GM18951 (cell line): ENCODE measurements around the gene PDZD2.

Experiments used
- POLR2A ChIP-seq: IDR thresholded peaks from 4 replicates; pipeline ENCODE4 v1.6.1; 2011; ENCODE audit warnings: mild to moderate bottlenecking; ENCODE audit not compliant: insufficient read length, insufficient read depth; ENCODE audit errors: extremely low read depth
- in situ Hi-C: fragments of 300-500 bp; cut with MboI; formaldehyde crosslinking; loops from one replicate; pipeline ENCODE4 v1.12.0; 2022; ENCODE audit warnings: low sequenced_read_pairs, mixed read lengths, inconsistent platforms; ENCODE audit not compliant: unreplicated experiment

The PDZD2 gene

GRCh38 chr5:31832966-31833365, 194.0 kb downstream of the PDZD2 start:
- TF ChIP-seq POLR2A, result no peak
- in situ Hi-C loops, result no loop called here

DNA sequence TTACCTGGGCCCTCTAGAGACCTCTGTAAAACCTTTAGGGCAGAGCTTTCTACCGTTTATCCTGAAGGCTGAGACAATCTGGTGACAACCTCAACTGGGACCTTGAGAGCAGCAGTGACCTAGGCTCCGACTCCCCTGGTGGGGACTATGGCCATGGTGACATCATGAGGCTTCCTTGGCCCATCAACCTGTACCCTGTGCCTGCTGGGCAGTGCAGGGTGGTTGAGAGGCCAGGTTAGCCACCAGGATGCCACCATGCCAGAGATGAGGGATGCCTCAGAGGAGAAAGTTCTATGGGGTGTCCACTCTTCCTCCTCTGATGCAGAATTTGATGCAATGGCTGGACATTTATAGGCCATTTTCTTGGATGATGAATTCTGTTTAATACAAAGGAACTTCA, 194.8 kb downstream of the PDZD2 start:
- TF ChIP-seq POLR2A, result no peak
- in situ Hi-C loops, result no loop called here

- TF ChIP-seq POLR2A, result no peak
- in situ Hi-C loops, result no loop called here
These were observed 205.9 kb downstream of the PDZD2 start for GRCh38 chr5:31844622-31845345.

DNA sequence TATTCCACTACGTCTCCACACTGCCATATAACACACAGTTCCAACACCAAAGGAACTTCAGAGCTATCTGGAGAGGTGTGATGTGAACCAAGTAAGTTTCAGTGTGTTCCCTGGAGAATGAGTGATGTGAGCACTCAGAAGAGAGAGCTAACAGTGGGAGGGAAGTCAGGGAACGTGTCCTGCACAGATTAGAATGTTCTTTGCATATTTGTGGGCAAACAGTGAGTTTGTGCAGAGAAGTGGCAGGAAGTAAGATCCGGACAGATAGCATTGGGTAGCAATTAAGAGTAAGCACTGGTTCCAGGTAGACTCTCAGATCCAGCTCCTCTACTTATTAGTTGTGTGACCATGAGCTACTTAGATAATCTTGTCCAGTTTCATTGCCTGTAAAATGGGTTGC, 206.4 kb downstream of the PDZD2 start:
- TF ChIP-seq POLR2A, result no peak
- in situ Hi-C loops, result no loop called here

DNA sequence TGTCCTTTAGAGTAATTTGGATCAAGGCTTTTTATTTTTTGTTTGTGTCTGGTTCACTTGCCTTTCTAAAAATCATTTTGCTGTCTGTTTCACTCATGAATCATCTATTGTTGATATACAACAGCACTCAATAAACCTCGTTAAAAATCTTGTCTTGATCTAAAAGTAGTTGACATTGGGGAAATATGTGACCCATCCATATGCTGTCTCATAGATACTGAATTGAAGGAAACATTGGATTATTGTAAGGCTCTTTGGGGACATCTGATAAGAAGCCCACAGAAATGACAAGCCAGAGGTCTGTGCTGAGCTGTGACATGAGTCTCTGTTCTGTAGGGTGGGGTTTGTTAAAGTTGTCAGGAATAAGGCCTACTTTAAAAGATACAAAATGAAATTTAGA, 208.0 kb downstream of the PDZD2 start:
- in situ Hi-C loops, result no loop called here
- TF ChIP-seq POLR2A, result no peak

- in situ Hi-C loops, result no loop called here
- no peak for TF ChIP-seq POLR2A
These were observed 208.4 kb downstream of the PDZD2 start for GRCh38 chr5:31847354-31847753.

DNA sequence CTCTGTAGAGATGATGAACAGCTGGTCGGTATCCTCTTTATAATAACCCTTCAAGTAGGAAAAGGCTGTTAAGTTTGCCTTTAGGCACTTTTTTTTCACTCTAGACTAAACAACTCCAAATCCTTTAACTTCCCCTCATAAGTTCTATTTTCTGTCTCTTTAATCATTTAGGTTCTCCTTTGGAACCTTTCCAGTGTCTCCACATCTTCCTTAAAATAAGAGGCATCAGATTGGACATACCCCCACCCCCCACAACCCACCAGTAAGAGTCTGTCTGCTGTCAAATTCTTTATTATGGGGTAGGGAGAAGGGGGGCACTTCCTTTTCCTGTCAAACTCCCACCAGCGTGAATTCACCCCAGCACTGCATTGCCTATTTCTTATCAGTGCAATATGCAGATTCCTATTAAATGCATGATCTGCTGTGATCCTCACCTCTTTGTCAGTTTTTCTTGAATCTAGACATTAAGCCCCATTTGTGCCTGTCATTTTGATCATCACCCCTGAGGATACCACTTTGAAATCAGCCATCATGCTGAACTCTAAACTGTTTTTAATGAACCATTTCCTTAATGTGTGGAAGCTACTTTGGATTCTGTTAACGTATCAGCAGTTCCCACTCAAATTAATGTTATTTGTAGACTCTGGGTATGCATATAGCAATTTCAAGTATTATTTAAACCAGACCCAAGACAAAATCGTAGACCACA, 212.2 kb downstream of the PDZD2 start:
- in situ Hi-C loops, result no loop called here
- no peak for TF ChIP-seq POLR2A

GRCh38 chr5:31853398-31854135, 214.6 kb downstream of the PDZD2 start:
- no peak for TF ChIP-seq POLR2A
- in situ Hi-C loops, result no loop called here

DNA sequence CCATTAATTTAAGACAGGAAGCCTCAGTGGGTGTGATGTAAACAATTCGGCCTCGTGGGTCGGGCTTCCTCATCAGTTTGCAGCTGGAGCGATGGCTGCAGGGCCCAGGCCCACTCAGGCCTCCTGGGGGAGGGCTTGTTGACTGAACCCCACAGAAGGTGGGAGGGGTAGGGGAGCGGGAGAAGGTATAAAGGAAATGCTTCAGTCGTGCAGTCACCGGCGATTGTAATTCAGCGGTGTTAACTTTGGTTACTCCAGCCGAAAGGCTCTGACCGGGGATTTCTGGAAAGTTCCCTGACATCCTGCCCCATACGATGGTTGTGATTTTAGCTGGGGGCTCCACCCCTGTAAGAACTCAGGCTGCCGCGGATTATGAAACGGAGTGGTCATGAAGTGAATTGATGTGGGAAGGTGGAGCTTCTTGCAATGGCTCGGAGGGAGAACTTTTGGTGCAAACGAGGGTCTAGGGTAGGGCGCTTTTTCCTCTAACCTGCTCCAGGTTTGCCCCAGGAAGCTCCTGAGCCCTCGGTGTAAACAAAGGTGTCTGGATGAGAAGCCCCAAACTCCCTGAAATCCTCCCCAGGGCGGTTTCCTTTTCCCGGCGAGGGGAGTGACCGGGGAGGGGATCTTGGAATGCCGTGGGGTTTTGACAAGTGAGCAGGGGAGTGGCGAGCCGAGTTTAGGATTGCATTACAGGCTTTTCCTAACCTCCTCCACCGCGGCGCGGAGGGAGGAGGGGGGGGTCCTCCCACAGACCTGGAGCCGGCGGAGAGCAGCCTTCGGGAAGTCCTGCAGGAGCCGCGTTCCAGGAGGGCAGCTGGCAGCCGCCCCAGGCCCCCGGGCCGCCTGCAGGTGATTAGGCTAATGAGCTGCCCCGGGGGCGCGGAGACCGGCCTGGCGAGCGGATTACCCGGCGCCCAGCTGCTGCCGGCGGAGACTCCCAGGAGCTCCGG, 215.5 kb downstream of the PDZD2 start:
- in situ Hi-C loops, result no loop called here
- no peak for TF ChIP-seq POLR2A

GRCh38 chr5:31855134-31856040, 216.5 kb downstream of the PDZD2 start:
- no peak for TF ChIP-seq POLR2A
- in situ Hi-C loops, result no loop called here

GRCh38 chr5:31859096-31859495, 220.2 kb downstream of the PDZD2 start:
- in situ Hi-C loops, result no loop called here
- TF ChIP-seq POLR2A, result no peak

DNA sequence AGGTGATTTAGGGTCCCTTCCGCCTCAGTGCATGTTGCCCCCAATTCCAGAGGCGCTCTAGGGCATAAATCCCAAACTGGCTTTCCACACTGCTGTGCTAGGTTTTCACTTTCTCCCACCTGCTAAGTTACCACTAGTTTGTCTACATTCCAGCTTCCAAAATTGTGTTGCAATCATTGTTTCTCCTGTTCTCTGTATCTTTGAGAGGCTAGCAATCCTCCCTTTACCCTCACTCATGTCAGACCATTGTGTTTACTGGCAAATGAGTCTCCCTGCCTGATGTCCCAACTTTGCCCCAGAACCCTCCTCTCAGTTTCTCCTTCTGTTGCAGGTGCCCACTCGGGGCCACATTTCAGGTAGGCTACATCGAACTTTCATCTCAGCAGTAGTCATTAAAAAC, 221.3 kb downstream of the PDZD2 start:
- TF ChIP-seq POLR2A, result no peak
- in situ Hi-C loops, result no loop called here
